HepG2 (cell line): ENCODE measurements around the gene SLC1A2.

Experiments used
- CC2D1A ChIP-seq: sonication (generic); formaldehyde crosslinking; IDR thresholded peaks from 2 replicates; pipeline ENCODE4 v1.8.1; 2023; ENCODE audit warnings: mild to moderate bottlenecking, missing genetic modification reagents
- POLR2A ChIP-seq, 2 experiments: IDR thresholded peaks; 2 replicates each; pipeline ENCODE4 v1.6.1; 2011; ENCODE audit warnings: low read depth in 2 of 2, low read length in 2 of 2, mild to moderate bottlenecking in 1 of 2, moderate library complexity in 1 of 2; ENCODE audit not compliant: insufficient read depth in 1 of 2
- SUZ12 ChIP-seq: fragments of 150-350 bp; IDR thresholded peaks from 2 replicates; pipeline ENCODE4 v1.6.1; 2014; ENCODE audit warnings: low read depth, low read length
- TRIM24 ChIP-seq: sonication (generic); formaldehyde crosslinking; IDR thresholded peaks from 2 replicates; pipeline ENCODE4 v1.8.0; 2022; ENCODE audit warnings: mild to moderate bottlenecking, missing genetic modification reagents

GRCh38 chr11:35260342-35260985, 158.9 kb downstream of the SLC1A2 start:
- no peak for TF ChIP-seq TRIM24
- no peak for TF ChIP-seq SUZ12
- TF ChIP-seq POLR2A (IDR thresholded peaks at IDR 0.05; ENCODE audit: insufficient read depth in 1 of 2, low read depth in 2 of 2, low read length in 2 of 2): no peak
- TF ChIP-seq CC2D1A (CRISPR knock-in tag): no peak
